ENCODE results near the gene SLC29A1. TPM values are rescaled to one million over a fixed set of nuclear protein-coding genes. Genes with fewer than 3 reads are reported as not detected.
"Not testable (repeated sequence)": the region's sequence is repeated elsewhere in the genome, so short reads cannot be mapped to it uniquely, and the experiment has no call there.

The SLC29A1 gene
- polyA plus RNA-seq, 1 experiment = 34.1 TPM

GRCh38 chr6:44228433-44228832, 5.0 kb downstream of the SLC29A1 start:
- CTCF ChIA-PET = interaction anchor here (0.7 to 1.9 kb wide), 3 partner anchors 8 to 56 kb away, joined by 3 to 9 read pairs (median 6); no protein-coding TSS in a partner anchor
- POLR2A ChIA-PET = no interaction called here

GRCh38 chr6:44228836-44229235, 5.4 kb downstream of the SLC29A1 start:
- H3K27me3 ChIP-seq (ENCODE audit: control insufficient read depth, insufficient read depth, low read length) = no peaks in the 10 kb centered on the region
- POLR2A ChIA-PET = no interaction called here
- TF ChIP-seq CTCF (IDR thresholded peaks at IDR 0.05; ENCODE audit: insufficient read depth, low read depth, low read length) = no peak
- no peak for DNase-seq (ENCODE audit: low read depth)
- H3K4me3 ChIP-seq (ENCODE audit: low read depth, low read length) = no peak overlapping the region
- H3K36me3 ChIP-seq (ENCODE audit: control insufficient read depth, insufficient read depth, low read length) = no peaks in the 10 kb centered on the region; the same call in 1 of the 2 replicates
- CTCF ChIA-PET = interaction anchor here (1.5 kb wide), 1 partner anchor 56 kb away, joined by 6 read pairs; no protein-coding TSS in a partner anchor

More at GRCh38 chr6:44228433-44228832, 5.0 kb downstream of the SLC29A1 start:
- DNase-seq (ENCODE audit: low read depth) = no peak
- H3K4me3 ChIP-seq (ENCODE audit: low read depth, low read length) = no peak overlapping the region
- H3K36me3 ChIP-seq (ENCODE audit: control insufficient read depth, insufficient read depth, low read length) = no peaks in the 10 kb centered on the region; the same call in 1 of the 2 replicates
- no peak for TF ChIP-seq CTCF (IDR thresholded peaks at IDR 0.05; ENCODE audit: insufficient read depth, low read depth, low read length)
- H3K27me3 ChIP-seq (ENCODE audit: control insufficient read depth, insufficient read depth, low read length) = no peaks in the 10 kb centered on the region

- ChIA-PET POLR2A (no interaction called here), CTCF (interaction anchor here (1.3 kb wide), 1 partner anchor 25 kb away, joined by 5 read pairs; no protein-coding TSS in a partner anchor)
- Histone ChIP-seq H3K4me3 (ENCODE audit: low read depth, low read length) (no peak overlapping the region), H3K27me3 (ENCODE audit: control insufficient read depth, insufficient read depth, low read length) (no peaks in the 10 kb centered on the region), H3K36me3 (ENCODE audit: control insufficient read depth, insufficient read depth, low read length) (no peaks in the 10 kb centered on the region; the same call in 1 of the 2 replicates)
- no peak for TF ChIP-seq CTCF (IDR thresholded peaks at IDR 0.05; ENCODE audit: insufficient read depth, low read depth, low read length)
- DNase-seq (ENCODE audit: low read depth) = no peak
These were observed 6.1 kb downstream of the SLC29A1 start for GRCh38 chr6:44229376-44230033.

- Histone ChIP-seq H3K27me3 (ENCODE audit: control insufficient read depth, insufficient read depth, low read length) (no peaks in the 10 kb centered on the region), H3K4me3 (ENCODE audit: low read depth, low read length) (no peak overlapping the region), H3K36me3 (ENCODE audit: control insufficient read depth, insufficient read depth, low read length) (no peaks in the 10 kb centered on the region; the same call in 1 of the 2 replicates)
- no peak for DNase-seq (ENCODE audit: low read depth)
- ChIA-PET CTCF (interaction anchor here (0.7 to 1.4 kb wide), 3 partner anchors 9 to 55 kb away, joined by 4 to 5 read pairs (median 4); no protein-coding TSS in a partner anchor), POLR2A (no interaction called here)
- TF ChIP-seq CTCF (IDR thresholded peaks at IDR 0.05; ENCODE audit: insufficient read depth, low read depth, low read length) = no peak
These were observed 6.8 kb downstream of the SLC29A1 start for GRCh38 chr6:44230034-44230675.

- CTCF ChIA-PET = interaction anchor here (1.4 kb wide), 1 partner anchor 10 kb away, joined by 4 read pairs; no protein-coding TSS in a partner anchor
- H3K4me3 ChIP-seq (ENCODE audit: low read depth, low read length); DNase-seq (ENCODE audit: low read depth); POLR2A ChIA-PET; H3K36me3 ChIP-seq (ENCODE audit: control insufficient read depth, insufficient read depth, low read length); H3K27me3 ChIP-seq (ENCODE audit: control insufficient read depth, insufficient read depth, low read length): not testable (repeated sequence)
These were observed 8.0 kb downstream of the SLC29A1 start for GRCh38 chr6:44231426-44231825.

All from BJ (cell line).